Renal cortex interstitium (tissue), 11 donors: ENCODE data around the gene SEBOX. TPM values are rescaled to one million over a fixed set of nuclear protein-coding genes. Genes with fewer than 3 reads are reported as not detected.

Experiments
- DNase-seq, 11 donors: peaks; one replicate each; pipeline ENCODE4 v3.0.0-alpha.2; 2013; ENCODE audit warnings: low read depth in 9 of 11, low spot score in 4 of 11; ENCODE audit errors: extremely low read depth in 1 of 11
- polyA plus RNA-seq, 3 donors: library from polyadenylated mRNA; unstranded; fragments of 120-200 nt; gene quantifications; one replicate each; pipeline ENCODE4 v1.2.1, GENCODE V29; 2013; ENCODE audit not compliant: insufficient read length in 3 of 3

SEBOX gene
- polyA plus RNA-seq, 3 donors: not detected

DNA sequence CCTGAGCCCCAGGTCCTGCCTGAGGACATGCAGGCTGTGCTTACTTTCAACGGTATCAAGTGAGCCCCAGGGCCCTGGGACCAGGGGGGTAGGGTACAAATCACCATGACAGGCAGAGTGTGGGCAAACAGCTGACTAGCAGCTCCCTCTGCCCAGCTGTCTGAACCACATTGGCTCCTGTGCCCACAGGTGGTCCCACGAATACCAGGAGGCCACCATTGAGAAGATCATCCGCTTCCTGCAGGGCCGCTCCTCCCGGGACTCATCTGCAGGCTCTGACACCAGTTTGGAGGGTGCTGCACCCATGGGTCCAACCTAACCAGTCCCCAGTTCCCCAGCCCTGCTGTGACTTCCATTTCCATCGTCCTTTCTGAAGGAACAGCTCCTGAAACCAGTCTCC is 31.0 kb upstream of the SEBOX start:
- DNase-seq: no peak

DNA sequence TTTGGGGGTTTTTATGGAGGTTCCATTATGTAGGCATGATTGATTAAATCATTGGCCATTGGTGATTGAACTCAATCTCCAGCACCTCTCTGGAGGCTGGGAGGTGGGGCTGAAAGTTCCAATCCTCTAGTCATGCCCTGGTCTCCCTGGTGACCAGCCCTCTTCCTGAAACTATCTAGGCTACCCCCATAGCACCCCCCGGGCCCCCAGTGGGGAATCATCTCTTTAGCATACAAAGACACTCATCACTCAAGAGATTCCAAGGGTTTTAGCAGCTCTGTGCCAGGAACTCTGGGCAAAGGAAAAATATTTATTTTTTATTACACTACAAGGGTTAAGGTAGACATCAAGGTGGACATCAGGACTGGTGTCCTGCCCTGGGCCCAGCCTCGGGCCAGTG is 30.4 kb upstream of the SEBOX start:
- no peak for DNase-seq

DNA sequence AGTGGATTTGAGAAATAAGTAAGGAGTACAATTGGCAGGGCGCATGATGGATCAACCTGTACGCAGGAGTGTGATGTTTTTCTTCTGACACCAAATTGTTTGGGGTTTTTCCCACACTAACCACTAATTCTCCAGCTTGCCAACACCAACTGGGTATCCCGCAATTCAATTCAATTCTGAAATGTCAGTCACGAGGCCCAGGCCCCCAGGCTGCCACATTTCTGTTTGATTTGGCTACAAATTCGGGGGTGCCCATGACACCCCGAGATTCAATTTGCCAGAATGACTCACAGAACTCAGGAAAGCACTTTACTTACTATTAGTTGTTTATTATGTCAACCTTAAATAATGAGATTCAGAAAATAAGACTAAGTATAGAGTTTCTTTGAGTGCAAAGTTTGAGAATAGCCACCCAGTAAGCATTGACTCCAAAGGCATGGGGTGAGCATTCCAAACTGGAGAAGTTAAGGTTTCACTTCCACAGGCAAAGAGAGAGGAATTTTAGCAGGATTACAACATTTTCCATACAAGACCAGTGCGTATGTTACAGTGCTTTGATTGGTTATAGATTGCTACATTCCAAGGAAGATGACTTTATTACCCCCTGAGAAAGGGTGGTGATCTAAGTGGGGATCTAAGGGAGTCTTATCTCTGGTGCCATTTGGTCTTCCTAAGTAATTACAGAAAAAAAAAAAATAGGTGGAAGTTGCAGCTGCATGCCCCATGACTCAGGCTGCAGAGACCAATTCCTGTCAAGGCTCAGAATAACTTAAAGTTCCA is 29.5 kb upstream of the SEBOX start:
- no peak for DNase-seq

DNA sequence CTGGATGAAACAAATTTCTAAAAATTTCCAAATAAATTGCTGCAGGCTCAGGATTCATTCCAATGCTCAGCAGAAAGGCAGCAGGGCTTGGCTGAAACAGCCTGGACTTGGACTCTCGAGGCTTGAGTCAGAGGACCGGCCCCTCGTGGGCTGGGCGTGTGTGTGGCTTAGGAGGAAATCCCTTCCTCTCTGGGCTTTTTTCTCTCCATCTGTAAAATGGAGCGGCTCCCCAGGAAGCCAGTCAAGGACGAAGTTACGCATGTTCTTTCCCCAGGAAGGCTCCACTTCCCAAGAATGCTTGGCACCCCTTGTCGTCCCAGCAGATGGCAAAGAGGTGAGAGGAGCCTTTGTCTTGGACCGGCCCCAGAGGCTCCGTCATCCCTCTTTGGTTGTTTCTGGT is 27.5 kb upstream of the SEBOX start:
- no peak for DNase-seq

DNA sequence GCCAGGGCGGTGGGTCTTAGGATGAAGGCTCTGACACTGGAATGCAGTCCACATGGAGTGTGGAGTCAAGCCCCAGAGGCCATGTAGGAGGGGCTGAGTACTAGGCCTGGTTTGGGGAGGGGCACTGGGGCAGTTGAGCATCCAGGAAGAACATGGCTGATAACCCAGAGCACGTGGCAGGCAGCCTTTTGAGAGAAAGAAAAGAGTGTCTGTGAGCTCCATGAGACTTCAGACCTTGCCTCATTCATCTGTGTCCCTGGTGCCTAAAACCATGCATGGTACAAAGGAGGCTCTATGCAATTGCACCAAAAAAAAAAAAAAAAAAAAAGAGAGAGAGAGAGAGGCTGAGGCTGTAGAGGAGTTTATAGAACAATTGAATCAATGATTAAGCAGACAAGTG is 26.4 kb upstream of the SEBOX start:
- no peak for DNase-seq

DNA sequence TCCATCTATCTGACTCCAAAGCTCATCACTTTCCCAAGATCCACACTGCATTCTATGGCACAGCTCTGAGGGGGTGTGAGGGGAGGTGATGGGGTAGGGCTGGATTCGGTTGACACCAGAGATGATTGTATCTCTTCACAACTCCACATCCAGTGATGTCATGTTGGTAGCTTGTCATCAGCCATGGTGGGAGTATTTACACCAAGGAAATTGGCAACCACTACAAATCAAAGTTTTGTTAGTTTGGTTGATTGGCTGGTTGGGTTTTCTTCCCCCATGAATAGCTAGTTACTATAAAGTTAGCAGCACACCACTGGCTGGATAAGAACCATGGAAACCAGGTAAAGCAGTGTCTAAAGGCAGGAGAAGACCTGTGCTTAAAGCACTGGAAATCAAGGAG is 26.0 kb upstream of the SEBOX start:
- no peak for DNase-seq

DNA sequence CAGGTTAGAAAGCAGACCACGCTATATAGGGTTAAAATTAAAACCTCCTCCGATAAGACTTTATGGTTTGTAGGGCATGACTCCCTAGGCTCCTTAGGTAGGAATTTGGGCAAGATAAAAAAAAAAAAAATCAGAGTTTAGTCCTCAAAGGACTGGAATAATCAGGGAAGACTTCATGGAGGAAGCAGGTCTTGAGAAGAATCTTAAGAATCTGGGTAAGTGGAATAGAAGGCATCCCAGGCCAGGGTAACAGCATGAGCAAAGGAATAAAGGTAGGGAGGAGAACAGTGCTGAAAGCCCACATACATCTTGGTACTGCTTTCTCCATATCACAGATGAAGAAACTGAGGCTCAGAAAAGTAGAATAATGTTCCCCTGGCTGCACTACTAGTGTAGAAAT is 25.6 kb upstream of the SEBOX start:
- no peak for DNase-seq

DNA sequence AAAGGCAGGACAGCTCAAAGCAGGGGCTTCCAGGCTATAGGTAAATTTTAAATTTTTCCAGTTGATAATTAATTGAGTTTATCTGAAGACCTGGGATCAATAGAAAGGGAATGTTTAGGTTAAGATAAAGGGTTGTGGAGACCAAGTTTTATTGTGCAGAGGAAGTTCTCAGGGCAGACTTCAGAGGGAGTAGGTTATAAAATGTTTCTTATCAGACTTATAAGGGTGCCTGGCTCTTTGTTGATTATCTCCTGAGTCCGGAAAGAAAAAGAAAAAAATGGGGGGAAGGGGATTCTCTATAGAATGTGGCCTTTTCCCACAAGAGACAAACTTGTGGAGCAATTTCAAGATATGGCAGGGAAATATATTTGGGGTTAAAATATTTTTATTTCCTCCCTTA is 25.1 kb upstream of the SEBOX start:
- DNase-seq: no peak

DNA sequence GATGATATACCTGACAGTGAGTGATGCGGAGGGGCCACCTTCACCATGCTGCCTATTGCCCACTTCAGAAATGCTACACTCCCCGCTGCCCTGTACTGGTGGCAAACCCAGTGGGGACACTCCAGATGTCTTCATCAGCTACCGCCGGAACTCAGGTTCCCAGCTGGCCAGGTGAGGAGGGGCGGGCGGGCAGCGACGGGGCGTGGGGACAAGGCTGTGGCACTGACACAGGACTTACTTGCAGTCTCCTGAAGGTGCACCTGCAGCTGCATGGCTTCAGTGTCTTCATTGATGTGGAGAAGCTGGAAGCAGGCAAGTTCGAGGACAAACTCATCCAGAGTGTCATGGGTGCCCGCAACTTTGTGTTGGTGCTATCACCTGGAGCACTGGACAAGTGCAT is 23.1 kb upstream of the SEBOX start:
- DNase-seq: no peak

DNA sequence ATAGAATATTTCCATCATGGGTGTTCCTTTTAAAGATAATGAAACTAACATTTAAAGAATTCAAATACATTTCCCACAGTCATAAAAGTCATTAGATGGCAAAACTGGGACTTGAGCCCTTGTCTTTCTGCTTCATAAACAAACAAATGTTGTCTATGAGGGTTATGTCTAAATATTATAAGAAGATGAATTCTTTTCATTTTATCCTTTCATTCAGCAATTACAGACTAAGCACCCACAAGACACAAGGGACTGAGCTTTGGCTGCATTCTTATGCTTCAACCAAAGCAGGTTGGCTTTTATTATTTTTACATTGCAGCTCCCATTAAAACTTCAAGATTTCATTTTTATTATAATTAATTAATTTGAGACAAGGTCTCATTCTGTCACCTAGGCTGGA is 21.4 kb upstream of the SEBOX start:
- no peak for DNase-seq

DNA sequence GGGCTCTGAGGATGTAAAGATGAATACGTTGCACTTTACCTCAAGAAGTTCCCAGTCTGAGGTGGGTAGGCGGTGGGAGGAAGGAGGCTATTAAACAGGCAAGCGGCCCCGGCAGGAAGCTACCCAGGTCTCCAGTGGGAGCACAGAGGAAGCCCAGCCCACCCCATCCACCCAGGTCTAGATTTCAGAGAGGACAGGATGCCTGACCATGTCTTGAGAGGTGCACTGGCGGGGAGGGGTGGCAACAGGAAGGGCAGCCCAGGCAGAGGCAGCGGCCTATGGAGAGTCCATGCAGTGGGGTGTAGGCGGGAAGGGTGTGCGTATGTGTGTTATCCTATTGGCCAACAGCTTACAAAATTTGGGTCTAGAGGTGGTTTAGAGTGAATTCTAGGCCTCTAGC is 20.4 kb upstream of the SEBOX start:
- DNase-seq: no peak

DNA sequence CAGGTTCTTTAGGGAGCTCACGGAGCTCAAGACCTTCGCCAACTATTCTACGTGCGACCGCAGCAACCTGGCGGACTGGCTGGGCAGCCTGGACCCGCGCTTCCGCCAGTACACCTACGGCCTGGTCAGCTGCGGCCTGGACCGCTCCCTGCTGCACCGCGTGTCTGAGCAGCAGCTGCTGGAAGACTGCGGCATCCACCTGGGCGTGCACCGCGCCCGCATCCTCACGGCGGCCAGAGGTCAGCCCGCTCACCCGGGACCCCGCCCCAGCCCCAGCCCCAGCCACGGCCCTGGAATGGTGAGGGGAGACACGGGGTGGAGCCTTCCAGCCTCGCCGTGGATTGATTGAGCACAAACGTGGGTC is 20.0 kb upstream of the SEBOX start:
- DNase-seq: no peak

DNA sequence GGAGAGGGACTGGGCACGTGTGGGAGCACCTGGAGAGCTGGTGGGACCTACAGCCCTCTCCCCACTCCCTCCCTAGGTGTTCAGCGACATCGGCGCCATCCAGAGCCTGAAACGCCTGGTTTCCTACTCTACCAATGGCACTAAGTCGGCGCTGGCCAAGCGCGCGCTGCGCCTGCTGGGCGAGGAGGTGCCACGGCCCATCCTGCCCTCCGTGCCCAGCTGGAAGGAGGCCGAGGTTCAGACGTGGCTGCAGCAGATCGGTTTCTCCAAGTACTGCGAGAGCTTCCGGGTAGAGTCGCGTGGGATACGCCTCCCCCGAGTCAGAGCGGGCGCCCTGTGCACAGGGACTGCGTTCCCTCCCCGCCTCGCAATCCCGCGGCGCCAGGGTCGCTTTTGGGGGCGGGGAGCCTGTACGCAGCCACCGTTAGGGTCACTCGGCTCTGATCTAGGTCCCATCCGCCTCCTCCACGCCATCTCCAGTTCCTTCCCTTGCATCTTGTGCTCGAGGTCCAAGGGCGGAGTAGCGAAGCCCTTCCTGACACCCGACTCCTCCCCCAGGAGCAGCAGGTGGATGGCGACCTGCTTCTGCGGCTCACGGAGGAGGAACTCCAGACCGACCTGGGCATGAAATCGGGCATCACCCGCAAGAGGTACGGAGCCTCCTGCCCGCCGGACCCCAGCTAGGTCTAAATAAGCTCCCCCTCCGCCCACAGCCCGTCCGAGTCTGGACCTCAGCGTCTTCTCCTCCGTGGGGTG is 19.5 kb upstream of the SEBOX start:
- peak in 1 of 11 donors; percentile 18 for DNase-seq

DNA sequence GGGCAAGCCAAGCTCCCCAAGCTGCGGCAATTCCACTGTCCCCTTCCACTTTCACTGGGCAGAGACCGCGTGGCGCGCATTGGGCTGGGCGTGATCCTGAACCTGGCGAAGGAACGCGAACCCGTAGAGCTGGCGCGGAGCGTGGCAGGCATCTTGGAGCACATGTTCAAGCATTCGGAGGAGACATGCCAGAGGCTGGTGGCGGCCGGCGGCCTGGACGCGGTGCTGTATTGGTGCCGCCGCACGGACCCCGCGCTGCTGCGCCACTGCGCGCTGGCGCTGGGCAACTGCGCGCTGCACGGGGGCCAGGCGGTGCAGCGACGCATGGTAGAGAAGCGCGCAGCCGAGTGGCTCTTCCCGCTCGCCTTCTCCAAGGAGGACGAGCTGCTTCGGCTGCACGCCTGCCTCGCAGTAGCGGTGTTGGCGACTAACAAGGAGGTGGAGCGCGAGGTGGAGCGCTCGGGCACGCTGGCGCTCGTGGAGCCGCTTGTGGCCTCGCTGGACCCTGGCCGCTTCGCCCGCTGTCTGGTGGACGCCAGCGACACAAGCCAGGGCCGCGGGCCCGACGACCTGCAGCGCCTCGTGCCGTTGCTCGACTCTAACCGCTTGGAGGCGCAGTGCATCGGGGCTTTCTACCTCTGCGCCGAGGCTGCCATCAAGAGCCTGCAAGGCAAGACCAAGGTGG is 16.3 kb upstream of the SEBOX start:
- DNase-seq: no peak

DNA sequence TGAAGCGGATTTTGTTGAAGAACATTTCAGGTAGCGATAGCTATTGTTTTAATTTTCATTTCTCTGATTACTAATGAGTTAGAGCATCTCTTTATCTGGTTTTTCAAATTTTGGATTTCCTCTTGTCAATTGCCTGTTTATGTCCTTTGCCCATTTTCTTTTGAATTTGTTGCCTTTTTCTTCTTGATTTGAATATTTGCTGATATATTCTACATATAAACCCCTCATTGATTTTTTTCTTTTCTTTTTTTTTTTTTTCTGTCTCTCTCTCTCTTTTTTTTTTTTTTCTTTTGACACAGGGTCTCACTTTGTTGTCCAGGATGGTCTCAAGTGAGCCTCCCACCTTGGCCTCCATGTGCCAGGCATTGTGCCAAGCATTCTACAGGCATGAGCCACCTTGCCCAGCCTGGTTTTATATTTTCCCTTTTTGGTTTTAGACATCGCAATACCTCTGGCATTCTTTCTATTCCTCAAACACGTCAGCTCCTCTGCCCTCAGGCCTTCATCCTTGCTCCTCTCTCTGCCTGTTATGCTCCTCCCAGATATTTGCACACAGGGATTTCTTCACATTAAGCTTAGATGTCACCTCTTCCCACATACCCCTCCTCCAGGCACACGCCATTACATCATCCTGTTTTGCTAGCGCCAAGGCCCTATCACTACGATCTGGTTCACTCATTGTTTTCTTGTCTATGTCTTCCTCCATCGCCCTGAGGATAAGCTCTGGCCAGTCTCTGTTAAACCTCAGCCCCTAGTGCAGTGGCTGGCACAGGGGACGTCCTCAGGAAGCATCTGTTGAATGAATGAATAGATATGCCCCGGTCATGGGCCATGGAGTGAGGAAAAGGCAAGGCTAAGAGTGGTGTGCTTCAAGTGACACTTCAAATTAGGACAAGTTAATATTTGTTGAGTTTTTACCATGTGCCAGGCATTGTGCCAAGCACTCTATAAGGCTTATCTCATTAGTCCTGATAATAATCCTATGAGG is 15.1 kb upstream of the SEBOX start:
- DNase-seq: no peak

DNA sequence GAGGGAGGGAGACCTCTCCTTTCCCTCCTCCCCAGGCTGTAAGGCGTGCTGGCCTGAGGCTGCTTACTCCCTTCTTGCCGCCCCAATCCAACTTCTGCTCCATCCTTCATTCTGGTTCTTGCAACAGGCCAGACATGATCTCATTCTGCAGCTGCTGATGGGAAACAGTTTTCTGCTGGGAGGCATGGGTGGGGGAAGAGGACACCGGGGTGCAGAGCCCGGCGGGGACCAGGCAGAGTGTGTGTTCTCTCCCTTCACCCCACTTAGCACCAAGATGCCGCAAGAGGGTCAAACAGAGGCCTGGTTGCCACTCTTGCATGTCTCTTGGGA is 7.9 kb upstream of the SEBOX start:
- no peak for DNase-seq

DNA sequence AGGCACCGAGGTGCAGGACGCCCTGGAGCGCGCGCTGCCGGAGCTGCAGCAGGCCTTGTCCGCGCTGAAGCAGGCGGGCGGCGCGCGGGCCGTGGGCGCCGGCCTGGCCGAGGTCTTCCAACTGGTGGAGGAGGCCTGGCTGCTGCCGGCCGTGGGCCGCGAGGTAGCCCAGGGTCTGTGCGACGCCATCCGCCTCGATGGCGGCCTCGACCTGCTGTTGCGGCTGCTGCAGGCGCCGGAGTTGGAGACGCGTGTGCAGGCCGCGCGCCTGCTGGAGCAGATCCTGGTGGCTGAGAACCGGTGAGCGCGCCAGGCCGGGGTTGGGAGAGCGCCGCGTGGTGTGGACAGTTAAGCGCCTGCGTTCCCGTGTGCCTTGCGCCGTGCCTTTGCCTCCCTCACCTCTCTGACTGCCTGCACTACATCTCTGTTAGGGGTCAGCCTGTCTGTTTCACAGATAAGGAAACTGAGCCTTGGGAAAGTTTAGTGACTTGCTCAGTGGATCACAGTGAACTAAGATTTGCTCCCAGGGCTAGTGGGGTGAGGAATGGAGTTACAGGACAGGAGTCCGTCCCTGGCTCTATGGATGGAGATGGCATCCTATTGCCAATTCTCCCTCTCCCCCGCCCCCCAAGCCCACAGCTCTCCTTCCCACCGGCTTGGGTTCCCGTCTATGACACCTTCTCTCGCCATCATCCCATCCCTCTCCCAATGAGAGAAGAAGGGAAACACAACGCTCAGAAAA is 7.4 kb upstream of the SEBOX start:
- peak in 1 of 11 donors; percentile 15 for DNase-seq
